Neural crest cell (in vitro differentiated cells): ENCODE data around the gene DNAL4. TPM values are rescaled to one million over a fixed set of nuclear protein-coding genes. Genes with fewer than 3 reads are reported as not detected.
A peak's percentile ranks its signal among the peaks of the same experiment; 100 is the strongest.

Experiments
- DNase-seq: peaks from one replicate; pipeline ENCODE4 v3.0.0; 2021; ENCODE audit warnings: low read depth, mixed read lengths, low spot score
- H3K27ac Mint-ChIP-seq: one replicate; pipeline ENCODE4 v1.8.0; 2021; ENCODE audit warnings: mild to moderate bottlenecking, mixed read lengths; ENCODE audit not compliant: unreplicated experiment
- H3K27me3 Mint-ChIP-seq: 2 replicates; pipeline ENCODE4 v1.8.0; 2021; ENCODE audit warnings: low read depth, mild to moderate bottlenecking, mixed read lengths
- H3K36me3 Mint-ChIP-seq: 2 replicates; pipeline ENCODE4 v1.8.0; 2021; ENCODE audit warnings: low read depth, mild to moderate bottlenecking, mixed read lengths
- H3K4me1 Mint-ChIP-seq: 2 replicates; pipeline ENCODE4 v1.8.0; 2021; ENCODE audit warnings: mixed read lengths
- H3K4me3 Mint-ChIP-seq: one replicate; pipeline ENCODE4 v1.8.0; 2021; ENCODE audit warnings: mild to moderate bottlenecking, mixed read lengths
- H3K9me3 Mint-ChIP-seq: 2 replicates; pipeline ENCODE4 v1.8.0; 2021; ENCODE audit warnings: mixed read lengths
- total RNA-seq: library from RNA; stranded (reverse); gene quantifications from 2 replicates; pipeline ENCODE4 v1.2.1, GENCODE V29; 2021
- TF ChIP-seq, protein P1 (sequence below): fragments of 200-600 bp; sonication (generic); conservative IDR thresholded peaks from 2 replicates; pipeline ENCODE4 v1.5.0; 2021; ENCODE audit warnings: antibody characterized with exemption, mild to moderate bottlenecking

Gene DNAL4
- total RNA-seq, 1 donor from 2014 or later = 18.9 TPM

DNA sequence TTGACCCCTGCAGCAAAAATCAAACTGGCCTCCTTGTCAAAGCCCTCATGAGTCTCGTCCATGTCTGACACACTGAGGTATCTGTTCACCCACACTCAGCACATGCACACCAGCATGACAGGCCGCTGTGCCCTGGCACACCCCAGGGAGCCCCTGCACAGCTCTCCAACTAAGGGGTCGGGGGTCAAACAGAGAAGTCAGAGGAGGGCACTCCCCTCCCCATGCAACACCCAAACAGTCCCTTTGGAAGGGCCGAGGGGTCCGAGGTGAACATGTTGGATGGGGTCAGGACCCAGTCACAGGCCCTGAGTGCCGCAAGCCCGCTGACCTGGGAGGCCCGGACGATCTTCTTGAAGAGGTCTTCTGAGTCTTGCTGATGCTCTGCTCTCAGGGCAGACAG is 52.8 kb downstream of the DNAL4 start:
- no peaks in the 10 kb centered on the region for H3K27me3 Mint-ChIP-seq
- no peaks in the 10 kb centered on the region for H3K9me3 Mint-ChIP-seq
- H3K4me1 Mint-ChIP-seq = no peaks in the 10 kb centered on the region
- H3K4me3 Mint-ChIP-seq = no peak overlapping the region
- H3K36me3 Mint-ChIP-seq = peaks cover 7% of the 10 kb centered on the region
- no peak for DNase-seq
- TF ChIP-seq, protein P1, sequence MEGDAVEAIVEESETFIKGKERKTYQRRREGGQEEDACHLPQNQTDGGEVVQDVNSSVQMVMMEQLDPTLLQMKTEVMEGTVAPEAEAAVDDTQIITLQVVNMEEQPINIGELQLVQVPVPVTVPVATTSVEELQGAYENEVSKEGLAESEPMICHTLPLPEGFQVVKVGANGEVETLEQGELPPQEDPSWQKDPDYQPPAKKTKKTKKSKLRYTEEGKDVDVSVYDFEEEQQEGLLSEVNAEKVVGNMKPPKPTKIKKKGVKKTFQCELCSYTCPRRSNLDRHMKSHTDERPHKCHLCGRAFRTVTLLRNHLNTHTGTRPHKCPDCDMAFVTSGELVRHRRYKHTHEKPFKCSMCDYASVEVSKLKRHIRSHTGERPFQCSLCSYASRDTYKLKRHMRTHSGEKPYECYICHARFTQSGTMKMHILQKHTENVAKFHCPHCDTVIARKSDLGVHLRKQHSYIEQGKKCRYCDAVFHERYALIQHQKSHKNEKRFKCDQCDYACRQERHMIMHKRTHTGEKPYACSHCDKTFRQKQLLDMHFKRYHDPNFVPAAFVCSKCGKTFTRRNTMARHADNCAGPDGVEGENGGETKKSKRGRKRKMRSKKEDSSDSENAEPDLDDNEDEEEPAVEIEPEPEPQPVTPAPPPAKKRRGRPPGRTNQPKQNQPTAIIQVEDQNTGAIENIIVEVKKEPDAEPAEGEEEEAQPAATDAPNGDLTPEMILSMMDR = no peak
- H3K27ac Mint-ChIP-seq = no peak overlapping the region

DNA sequence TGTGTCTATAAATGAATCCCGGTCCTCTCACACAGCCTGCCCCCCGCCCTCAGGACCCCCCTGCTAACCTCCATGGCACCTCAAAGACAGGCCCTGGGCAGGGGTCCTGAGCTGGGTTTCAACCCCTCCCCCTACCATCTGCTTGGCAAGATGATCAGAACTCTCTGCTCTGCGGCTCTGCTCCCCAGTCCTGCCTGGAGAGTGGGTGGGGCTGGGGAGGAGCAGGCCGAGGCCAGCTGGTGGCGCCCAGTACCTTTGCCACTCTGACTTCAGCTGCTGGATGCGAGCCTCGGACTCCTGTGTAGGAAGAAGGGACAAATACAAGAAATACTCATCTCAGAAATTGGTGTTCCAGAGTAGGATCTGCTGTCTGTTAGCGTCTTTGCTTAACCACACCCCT is 53.2 kb downstream of the DNAL4 start:
- H3K4me3 Mint-ChIP-seq = no peak overlapping the region
- peaks cover 7% of the 10 kb centered on the region for H3K36me3 Mint-ChIP-seq
- no peak for DNase-seq

DNA sequence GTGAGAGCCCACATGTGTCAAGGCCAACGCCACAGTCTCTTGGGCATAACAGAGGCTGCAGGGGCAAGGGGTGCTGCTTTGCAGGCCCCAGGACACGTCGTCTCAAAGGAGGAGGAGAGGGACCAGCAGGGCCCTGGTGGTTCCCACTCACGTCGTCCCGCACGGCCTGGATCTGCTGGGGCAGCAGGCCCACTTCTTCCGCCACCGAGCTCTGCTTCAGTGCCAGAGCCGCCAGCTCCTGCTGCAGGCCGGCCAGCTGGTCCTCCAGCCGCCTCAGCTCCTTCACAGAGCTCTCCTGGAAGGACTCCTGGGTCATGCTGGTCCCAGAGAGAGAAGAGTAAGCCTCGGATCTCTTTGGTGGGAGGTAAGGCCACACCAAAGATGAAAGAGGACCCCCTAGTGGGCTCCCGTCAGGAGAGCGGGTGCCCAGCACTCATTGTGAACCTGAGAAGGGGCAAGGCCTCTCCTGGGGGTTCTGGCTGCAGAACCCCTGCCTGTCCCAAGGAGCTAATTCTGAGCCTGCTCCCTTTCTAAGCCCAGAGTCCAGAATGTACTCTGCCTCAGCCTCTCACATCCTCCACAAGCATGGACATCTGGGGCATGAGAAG is 53.7 kb downstream of the DNAL4 start:
- Mint-ChIP-seq H3K27me3 (no peaks in the 10 kb centered on the region), H3K36me3 (peaks cover 7% of the 10 kb centered on the region), H3K4me1 (no peaks in the 10 kb centered on the region), H3K9me3 (no peaks in the 10 kb centered on the region), H3K4me3 (no peak overlapping the region), H3K27ac (peak overlapping the region; percentile 43)
- DNase-seq = no peak
- TF ChIP-seq, protein P1 = no peak

More for the DNA sequence above, 53.2 kb downstream of the DNAL4 start:
- TF ChIP-seq, protein P1 = no peak
- H3K27ac Mint-ChIP-seq = no peak overlapping the region
- H3K27me3 Mint-ChIP-seq = no peaks in the 10 kb centered on the region
- no peaks in the 10 kb centered on the region for H3K4me1 Mint-ChIP-seq
- H3K9me3 Mint-ChIP-seq = no peaks in the 10 kb centered on the region

DNA sequence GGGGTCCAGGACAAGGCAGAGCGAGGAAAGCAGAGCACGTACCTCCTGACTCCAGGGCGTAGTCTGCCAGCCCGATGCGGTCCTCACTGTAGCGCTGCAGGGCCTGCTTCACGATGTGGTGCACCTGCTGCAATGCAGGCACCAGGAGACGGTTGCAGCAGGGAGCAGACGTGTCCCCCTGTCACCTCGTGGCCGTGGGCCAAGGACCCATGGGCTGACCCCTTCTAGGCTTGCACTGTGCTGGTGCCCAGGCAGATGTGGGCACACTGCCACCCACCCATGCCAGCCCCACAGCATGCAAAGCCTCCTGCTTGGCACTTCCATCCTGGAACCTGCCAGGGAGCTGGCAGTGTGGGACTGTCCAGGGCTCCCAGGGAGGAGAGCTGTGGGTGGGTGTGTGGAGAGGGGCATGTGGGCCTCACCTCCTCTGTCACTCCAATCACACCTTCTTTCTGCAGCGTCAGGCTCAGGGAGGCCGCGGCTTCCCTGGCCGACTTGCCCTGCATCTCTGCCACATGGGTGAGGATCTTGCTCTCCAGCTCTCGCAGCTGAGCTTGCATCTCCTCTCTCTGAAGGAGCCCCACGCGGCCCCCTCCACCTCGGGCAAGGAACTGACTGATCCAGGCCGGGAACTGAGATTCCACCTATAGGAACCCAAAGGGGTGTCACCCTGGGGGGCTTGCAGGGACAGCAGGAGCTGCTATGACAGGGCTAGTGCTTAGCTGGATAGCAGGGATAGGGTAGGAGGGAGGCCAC is 54.5 kb downstream of the DNAL4 start:
- Mint-ChIP-seq H3K36me3 (peaks cover 7% of the 10 kb centered on the region), H3K27me3 (no peaks in the 10 kb centered on the region), H3K4me3 (no peak overlapping the region), H3K27ac (peak overlapping the region; percentile 43), H3K4me1 (no peaks in the 10 kb centered on the region), H3K9me3 (no peaks in the 10 kb centered on the region)
- TF ChIP-seq, protein P1 = no peak
- DNase-seq = no peak

DNA sequence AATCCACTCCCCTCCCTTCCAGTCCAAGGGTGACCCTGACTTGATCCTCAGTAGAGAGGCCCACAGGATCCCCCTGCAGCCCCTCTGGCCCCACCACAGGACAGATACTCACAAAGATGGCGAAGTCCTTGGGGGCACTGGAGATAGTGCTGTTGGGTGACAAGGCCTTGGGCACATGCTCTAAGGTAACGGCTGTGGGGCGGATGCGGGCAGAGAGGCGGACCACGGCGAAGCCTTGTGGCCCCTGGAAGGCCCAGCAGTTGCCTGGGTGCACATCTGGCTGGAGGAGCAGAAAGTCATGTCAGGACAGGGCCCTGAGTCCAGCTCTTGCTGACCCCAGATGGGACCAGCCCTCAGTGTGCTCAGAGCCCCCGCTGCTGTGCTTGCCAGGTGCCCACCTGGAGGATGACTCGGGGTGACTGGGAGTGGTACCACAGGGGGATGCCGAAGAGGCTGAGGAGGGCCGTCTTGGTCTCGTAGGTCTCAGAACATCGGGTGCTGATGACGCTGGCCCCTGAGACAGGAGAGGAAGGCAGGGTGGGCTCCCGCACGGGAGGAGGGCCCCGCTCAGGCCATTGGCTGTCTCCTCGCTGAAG is 55.4 kb downstream of the DNAL4 start:
- H3K36me3 Mint-ChIP-seq = peaks cover 7% of the 10 kb centered on the region

More for the DNA sequence above, 55.4 kb downstream of the DNAL4 start:
- DNase-seq = no peak
- H3K27me3 Mint-ChIP-seq = no peaks in the 10 kb centered on the region
- no peaks in the 10 kb centered on the region for H3K9me3 Mint-ChIP-seq
- no peaks in the 10 kb centered on the region for H3K4me1 Mint-ChIP-seq
- TF ChIP-seq, protein P1 = no peak
- no peak overlapping the region for H3K27ac Mint-ChIP-seq
- H3K4me3 Mint-ChIP-seq = no peak overlapping the region
